GM18502 (cell line): ENCODE data around the gene GPNMB.
"Not testable (repeated sequence)": the region's sequence is repeated elsewhere in the genome, so short reads cannot be mapped to it uniquely, and the experiment has no call there.

Source experiments
- ATAC-seq: cut with Tn5 transposase; IDR thresholded peaks from one replicate; pipeline ENCODE4 v1.9.1; 2021; ENCODE audit warnings: mild to moderate bottlenecking; ENCODE audit not compliant: unreplicated experiment, poor library complexity

Gene GPNMB

GRCh38 chr7:23294549-23295400, 48.2 kb downstream of the GPNMB start:
- ATAC-seq = no peak

GRCh38 chr7:23295401-23295697, 48.8 kb downstream of the GPNMB start:
- ATAC-seq = no peak

DNA sequence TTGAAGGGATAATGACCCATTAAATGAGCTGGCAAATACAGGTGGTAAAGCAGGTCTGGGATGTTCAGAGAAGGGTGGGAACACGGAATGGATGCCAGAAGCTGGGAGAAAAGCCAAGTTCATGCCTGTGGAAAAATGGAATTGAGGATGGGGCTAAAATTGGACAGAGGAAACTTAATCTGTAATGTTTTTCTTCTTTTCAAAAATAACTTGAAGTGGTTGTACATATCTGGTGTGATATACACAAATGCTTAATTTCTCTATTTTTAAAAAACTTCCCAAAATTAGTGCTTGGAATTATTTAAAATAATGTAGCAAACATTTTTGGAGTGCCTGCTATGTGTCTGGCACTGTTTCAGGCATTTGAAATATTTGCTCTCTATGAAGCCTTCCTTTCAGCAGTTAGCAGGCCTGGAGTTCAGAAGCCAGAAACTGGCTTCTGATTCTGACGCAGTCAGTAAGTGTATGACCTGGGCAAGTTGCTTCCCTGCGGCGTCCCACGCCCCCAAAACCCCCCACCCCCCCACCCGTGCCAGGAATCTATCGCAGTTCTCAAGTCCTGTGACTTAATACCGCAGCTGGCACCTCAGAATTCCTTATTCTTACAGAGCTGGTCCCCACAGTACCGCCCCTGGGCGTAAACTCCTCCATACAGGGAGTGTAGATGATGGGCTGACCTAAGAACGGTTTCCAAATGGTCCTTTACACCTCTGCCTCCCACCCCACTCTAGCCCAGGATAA, 51.7 kb downstream of the GPNMB start:
- ATAC-seq = no peak

DNA sequence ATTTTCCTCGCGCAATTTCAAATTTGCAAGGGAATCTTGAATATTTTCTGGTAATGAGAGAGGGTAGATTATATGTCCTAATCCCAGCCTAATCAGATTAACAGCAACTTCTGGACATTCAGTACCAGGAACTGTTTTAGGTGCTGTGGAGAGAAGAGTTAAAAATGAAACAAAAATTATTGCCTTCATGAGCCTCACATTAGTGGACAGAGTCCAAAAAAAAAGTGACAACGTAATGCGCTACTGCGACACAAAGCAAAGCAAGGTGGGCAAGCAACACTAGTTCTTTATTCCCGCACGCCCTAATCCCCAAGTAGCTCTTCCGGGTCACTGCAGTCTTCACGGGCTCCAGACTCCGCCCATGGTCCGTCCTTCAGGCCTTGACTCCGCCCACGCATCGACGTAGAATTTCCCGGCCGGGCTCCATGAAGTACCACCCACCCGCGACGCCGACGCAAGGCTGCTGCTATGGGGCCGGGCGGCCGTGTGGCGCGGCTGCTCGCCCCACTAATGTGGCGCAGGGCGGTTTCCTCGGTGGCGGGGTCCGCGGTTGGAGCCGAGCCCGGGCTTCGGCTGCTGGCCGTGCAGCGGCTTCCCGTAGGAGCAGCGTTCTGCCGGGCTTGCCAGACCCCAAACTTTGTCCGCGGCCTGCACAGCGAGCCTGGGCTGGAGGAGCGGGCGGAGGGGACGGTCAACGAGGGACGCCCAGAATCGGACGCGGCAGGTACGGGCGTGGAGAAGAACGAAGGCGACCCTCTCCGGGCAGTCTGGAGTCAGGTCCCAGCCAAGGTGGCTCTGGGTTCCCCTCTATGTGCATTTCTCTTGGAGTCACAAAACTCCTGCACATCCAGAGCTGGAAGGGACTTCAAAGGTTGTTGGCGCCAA, 52.6 kb downstream of the GPNMB start, which contains the start of gene MALSU1:
Gene MALSU1 (plus strand): TSS at position 455 of the 885 bp plus-strand sequence. CDS start 14 bp downstream, at position 469.
- ATAC-seq = peak; percentile 99

GRCh38 chr7:23299770-23300300, 53.3 kb downstream of the GPNMB start:
- ATAC-seq = peak; percentile 12

DNA sequence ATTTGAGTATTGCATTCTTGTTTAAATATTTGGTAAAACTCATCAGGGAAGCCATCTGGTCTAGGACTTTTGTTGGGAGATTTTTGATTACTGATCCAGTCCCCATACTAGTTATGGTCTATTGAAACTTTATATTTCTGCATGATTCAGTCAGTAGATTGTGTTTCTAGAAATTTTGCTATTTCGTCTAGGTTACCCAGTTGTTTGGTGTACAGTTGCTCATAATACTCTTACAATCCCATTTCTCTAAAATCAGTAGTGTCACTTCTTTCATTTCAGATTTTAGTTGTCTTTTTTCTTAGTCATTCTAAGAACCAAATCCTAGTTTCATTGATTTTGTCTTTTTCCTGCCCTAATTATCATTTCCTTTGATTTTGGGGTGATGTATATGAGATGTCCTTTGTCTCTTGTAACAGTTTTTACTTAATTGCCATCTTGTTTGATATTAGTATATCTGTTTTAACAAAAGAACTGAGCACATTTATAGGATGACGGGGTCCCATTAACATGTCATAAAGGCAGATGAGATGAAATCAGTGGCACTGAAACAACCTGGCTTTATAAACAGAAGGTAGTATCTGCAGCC, 60.5 kb downstream of the GPNMB start:
- no peak for ATAC-seq

- no peak for ATAC-seq
Measured at GRCh38 chr7:23308754-23309153, 62.2 kb downstream of the GPNMB start.

DNA sequence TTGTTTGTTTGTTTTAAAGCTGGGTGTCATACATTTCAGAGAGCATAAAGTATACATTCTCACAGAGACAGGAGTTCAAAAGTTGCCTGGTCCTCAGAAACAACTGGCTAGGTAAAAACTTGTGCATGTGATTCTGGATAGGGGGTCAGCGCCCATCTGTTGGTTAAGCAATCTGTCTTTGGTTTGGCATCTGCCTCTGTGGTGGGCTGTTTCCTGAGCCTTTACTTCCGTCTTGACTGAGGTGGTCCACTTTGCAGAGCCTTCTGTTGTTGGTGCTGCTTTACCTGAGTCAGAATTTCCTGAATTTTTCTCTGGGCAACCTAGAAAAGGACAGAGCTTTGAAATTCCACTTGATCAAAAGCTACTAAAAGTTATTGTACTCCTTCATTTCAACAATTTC, 65.6 kb downstream of the GPNMB start:
- not testable (repeated sequence) for ATAC-seq

DNA sequence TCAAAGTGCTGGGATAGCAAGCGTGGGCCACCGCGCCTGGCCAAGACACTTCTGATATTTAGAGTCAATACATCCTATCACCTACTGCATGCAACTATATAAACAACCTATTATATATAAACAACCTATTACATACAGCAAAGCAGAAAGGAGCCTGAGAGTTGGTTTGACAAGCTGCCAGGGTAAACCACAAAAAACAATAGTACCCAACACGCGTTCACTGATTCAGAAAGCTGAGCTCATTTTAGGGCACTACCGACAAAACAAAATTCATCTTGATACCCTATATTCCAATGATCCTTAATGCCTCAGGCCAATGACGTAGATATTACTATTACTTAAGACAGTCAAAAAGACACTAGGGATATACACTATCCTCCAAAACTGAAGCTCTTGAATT, 68.8 kb downstream of the GPNMB start:
- no peak for ATAC-seq
